Measurements from ENCODE around the gene RHEB. TPM values are rescaled to one million over a fixed set of nuclear protein-coding genes. Genes with fewer than 3 reads are reported as not detected.

Gene RHEB
- total RNA-seq (32.0 and 40.3 TPM in 2 replicates), polyA plus RNA-seq (9.3 and 24.8 TPM in 2 replicates), polyA minus RNA-seq (11.1 and 15.5 TPM in 2 replicates)
- total RNA-seq (2013): 41.2 TPM

GRCh38 chr7:151519765-151520418, at the start of gene RHEB:
Gene RHEB, minus strand, starts transcription at chr7:151519895. Its CDS starts 384 bp downstream, at chr7:151519511.
- POLR2A ChIA-PET: interaction anchor here (0.6 to 1.8 kb wide), 3 partner anchors 27 to 356 kb away, joined by 3 to 14 read pairs (median 3); no protein-coding TSS in a partner anchor
- H3K4me1 Mint-ChIP-seq: peaks cover 37% of the 10 kb centered on the region
- Histone ChIP-seq H3K4me2 (replicated peaks; ENCODE audit: low read depth, low read length, poor library complexity, severe bottlenecking) (peak within 1 kb of the TSS; percentile 99), H2AFZ (ENCODE audit: insufficient read depth, low read depth, low read length, poor library complexity, severe bottlenecking) (peak within 1 kb of the TSS; percentile 92), H3K9me3 (ENCODE audit: control extremely low read depth in 1 of 3, control insufficient read depth in 2 of 3, insufficient read depth in 1 of 3, low read length in 2 of 3) (peaks cover 0 to 7% (median 0%) of the 10 kb centered on the region in 3 donors), H3K36me3 (replicated peaks in 1 of 2; ENCODE audit: control extremely low read depth in 1 of 2, control insufficient read depth in 1 of 2, extremely low read depth in 1 of 2, insufficient read depth in 2 of 2, low read length in 1 of 2) (no peaks in the 10 kb centered on the region), H3K9ac (ENCODE audit: low read length) (peak within 1 kb of the TSS; percentile 71), H4K20me1 (ENCODE audit: control insufficient read depth, insufficient read depth, low read length, poor library complexity, severe bottlenecking) (peaks cover 37% of the 10 kb centered on the region), H3K4me3 (ENCODE audit: control extremely low read depth in 1 of 5, extremely low read depth in 1 of 5, insufficient read depth in 1 of 5, low read depth in 2 of 5, low read length in 4 of 5) (peak within 1 kb of the TSS; percentile 63 to 79 (median 74)), H3K27me3 (replicated peaks in 1 of 4; ENCODE audit: control extremely low read depth in 1 of 4, control insufficient read depth in 3 of 4, insufficient read depth in 4 of 4, low read length in 3 of 4) (peaks cover 0 to 4% (median 2%) of the 10 kb centered on the region in 4 experiments), H3K27ac (ENCODE audit: low read length in 2 of 2) (peak within 1 kb of the TSS; percentile 78 to 93), H3K79me2 (ENCODE audit: control insufficient read depth, insufficient read depth, low read length) (peaks cover 39% of the 10 kb centered on the region), H3K4me1 (ENCODE audit: control insufficient read depth in 2 of 2, insufficient read depth in 2 of 2, low read length in 2 of 2) (peaks cover 18 to 27% of the 10 kb centered on the region in 2 donors)
- CTCF ChIA-PET: interaction anchor here (0.9 to 2.0 kb wide), 4 partner anchors 112 to 263 kb away, joined by 3 to 15 read pairs (median 4); partner anchors contain the start of gene NUB1
- ATAC-seq (ENCODE audit: low read depth) (peak; percentile 81), DNase-seq (peak; percentile 99)
- under 1% methylated on average over 56 of the region's 66 CpGs for WGBS (ENCODE audit: insufficient coverage)
- TF ChIP-seq CTCF (IDR thresholded peaks at IDR 0.05) (no peak), EZH2 (IDR thresholded peaks at IDR 0.05; ENCODE audit: borderline replicate concordance, insufficient read depth, low read depth, low read length, poor library complexity, severe bottlenecking) (no peak)
- intact Hi-C loops (cut with micrococcal nuclease): loop anchor here (1.0 to 10.0 kb wide), 5 partner anchors 45 to 357 kb away; partner anchors contain the start of genes ABCF2 and PRKAG2
- peaks cover 3% of the 10 kb centered on the region for H3K27me3 Mint-ChIP-seq
- H3K27ac Mint-ChIP-seq: peak within 1 kb of the TSS; percentile 95
- H3K9me3 Mint-ChIP-seq (ENCODE audit: insufficient read depth): no peaks in the 10 kb centered on the region
- H3K4me3 Mint-ChIP-seq: peak within 1 kb of the TSS; percentile 82

GRCh38 chr7:151566897-151567320, 47.2 kb upstream of the RHEB start:
- Histone ChIP-seq H3K79me2 (ENCODE audit: control insufficient read depth, insufficient read depth, low read length) (no peaks in the 10 kb centered on the region), H3K4me3 (ENCODE audit: control extremely low read depth in 1 of 5, extremely low read depth in 1 of 5, insufficient read depth in 1 of 5, low read depth in 2 of 5, low read length in 4 of 5) (no peak overlapping the region), H3K27me3 (replicated peaks in 1 of 4; ENCODE audit: control extremely low read depth in 1 of 4, control insufficient read depth in 3 of 4, insufficient read depth in 4 of 4, low read length in 3 of 4) (no peaks in the 10 kb centered on the region), H3K4me2 (replicated peaks; ENCODE audit: low read depth, low read length, poor library complexity, severe bottlenecking) (no peak overlapping the region), H3K4me1 (ENCODE audit: control insufficient read depth in 2 of 2, insufficient read depth in 2 of 2, low read length in 2 of 2) (no peaks in the 10 kb centered on the region), H3K9ac (ENCODE audit: low read length) (no peak overlapping the region), H2AFZ (ENCODE audit: insufficient read depth, low read depth, low read length, poor library complexity, severe bottlenecking) (no peak overlapping the region), H3K9me3 (ENCODE audit: control extremely low read depth in 1 of 3, control insufficient read depth in 2 of 3, insufficient read depth in 1 of 3, low read length in 2 of 3) (no peaks in the 10 kb centered on the region), H3K36me3 (replicated peaks in 1 of 2; ENCODE audit: control extremely low read depth in 1 of 2, control insufficient read depth in 1 of 2, extremely low read depth in 1 of 2, insufficient read depth in 2 of 2, low read length in 1 of 2) (peaks cover 6 to 32% of the 10 kb centered on the region in 2 experiments), H3K27ac (ENCODE audit: low read length in 2 of 2) (no peak overlapping the region), H4K20me1 (ENCODE audit: control insufficient read depth, insufficient read depth, low read length, poor library complexity, severe bottlenecking) (no peaks in the 10 kb centered on the region)
- no peaks in the 10 kb centered on the region for H3K27me3 Mint-ChIP-seq
- ATAC-seq (ENCODE audit: low read depth): no peak
- no peak for DNase-seq
- ChIA-PET CTCF (no interaction called here), POLR2A (no interaction called here)
- no peaks in the 10 kb centered on the region for H3K4me1 Mint-ChIP-seq
- no peak overlapping the region for H3K27ac Mint-ChIP-seq
- no peak overlapping the region for H3K4me3 Mint-ChIP-seq
- no peaks in the 10 kb centered on the region for H3K9me3 Mint-ChIP-seq (ENCODE audit: insufficient read depth)
- WGBS (ENCODE audit: insufficient coverage): no CpG with 5 or more reads among the region's 8 CpGs
- intact Hi-C loops (cut with micrococcal nuclease): no loop called here
- TF ChIP-seq EZH2 (IDR thresholded peaks at IDR 0.05; ENCODE audit: borderline replicate concordance, insufficient read depth, low read depth, low read length, poor library complexity, severe bottlenecking) (no peak), CTCF (IDR thresholded peaks at IDR 0.05) (no peak)
